GM21367 (cell line): Measurements from ENCODE around the gene USP10.

ENCODE experiments used
- ATAC-seq: cut with Tn5 transposase; IDR thresholded peaks from one replicate; pipeline ENCODE4 v1.9.1; 2021; ENCODE audit not compliant: unreplicated experiment

USP10 gene

GRCh38 chr16:84800158-84800978, 100.6 kb downstream of the USP10 start:
- ATAC-seq = no peak

- no peak for ATAC-seq
Measured at GRCh38 chr16:84803146-84803545, 103.3 kb downstream of the USP10 start.

GRCh38 chr16:84804326-84804725, 104.5 kb downstream of the USP10 start:
- no peak for ATAC-seq

- ATAC-seq = no peak
Measured at GRCh38 chr16:84806256-84806889, 106.6 kb downstream of the USP10 start.

GRCh38 chr16:84806890-84807258, 107.1 kb downstream of the USP10 start:
- no peak for ATAC-seq

- no peak for ATAC-seq
Measured at GRCh38 chr16:84807776-84808175, 108.0 kb downstream of the USP10 start.

- ATAC-seq = no peak
Measured at GRCh38 chr16:84808826-84809225, 109.0 kb downstream of the USP10 start.

- no peak for ATAC-seq
Measured at GRCh38 chr16:84810518-84811273, 110.9 kb downstream of the USP10 start.

- no peak for ATAC-seq
Measured at GRCh38 chr16:84811529-84811928, 111.7 kb downstream of the USP10 start.

- ATAC-seq = no peak
Measured at GRCh38 chr16:84813141-84813934, 113.5 kb downstream of the USP10 start.

- ATAC-seq = no peak
Measured at GRCh38 chr16:84815462-84815861, 115.7 kb downstream of the USP10 start.

- no peak for ATAC-seq
Measured at GRCh38 chr16:84816023-84816422, 116.2 kb downstream of the USP10 start.

- ATAC-seq = no peak
Measured at GRCh38 chr16:84816485-84816884, 116.7 kb downstream of the USP10 start.

- ATAC-seq = no peak
Measured at GRCh38 chr16:84817206-84817605, 117.4 kb downstream of the USP10 start.

GRCh38 chr16:84817613-84818012, 117.8 kb downstream of the USP10 start:
- ATAC-seq = no peak

- no peak for ATAC-seq
Measured at GRCh38 chr16:84818133-84818532, 118.3 kb downstream of the USP10 start.

GRCh38 chr16:84818989-84819643, 119.3 kb downstream of the USP10 start:
- no peak for ATAC-seq

GRCh38 chr16:84819644-84820304, 120.0 kb downstream of the USP10 start, which contains the start of gene CRISPLD2:
Gene CRISPLD2 (plus strand): TSS chr16:84819985. CDS start chr16:84838496, 18,511 bp downstream.
- ATAC-seq = no peak

GRCh38 chr16:84820305-84820684, 120.5 kb downstream of the USP10 start:
- no peak for ATAC-seq

- no peak for ATAC-seq
Measured at GRCh38 chr16:84820771-84821170, 121.0 kb downstream of the USP10 start.
